ENCODE measurements around the gene CTNNBL1.

DNA sequence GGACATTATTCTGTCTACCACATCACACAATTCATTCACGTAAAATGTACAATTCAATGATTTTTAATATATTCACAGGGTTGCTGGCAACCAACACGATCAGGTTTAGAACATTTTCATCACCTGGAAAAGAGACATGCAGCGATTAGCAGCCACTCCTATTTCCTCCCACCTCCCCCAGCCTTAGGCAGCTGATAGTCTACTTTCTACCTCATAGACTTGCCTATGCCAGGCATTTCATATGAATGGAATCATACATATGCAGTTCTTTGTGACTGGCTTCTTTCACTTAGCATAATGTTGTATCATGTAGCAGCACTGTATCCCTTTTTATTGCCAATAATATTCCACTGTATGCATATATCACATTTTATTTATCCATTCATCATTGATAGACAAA lies 31.5 kb upstream of the CTNNBL1 start:
- no peak for TF ChIP-seq POLR2A (IDR thresholded peaks at IDR 0.05; ENCODE audit: low read depth, low read length)
- no peak for TF ChIP-seq POLR2AphosphoS5 (IDR thresholded peaks at IDR 0.05; ENCODE audit: low read depth, low read length)
- TF ChIP-seq TAF1 (IDR thresholded peaks at IDR 0.05; ENCODE audit: low read depth, low read length), result no peak
- TF ChIP-seq SPI1 (IDR thresholded peaks at IDR 0.05; ENCODE audit: low read depth, low read length), result no peak
